Measurements from ENCODE around the gene SEL1L2. TPM values are rescaled to one million over a fixed set of nuclear protein-coding genes. Genes with fewer than 3 reads are reported as not detected.
A peak's percentile ranks its signal among the peaks of the same experiment; 100 is the strongest.

SEL1L2 gene
- total RNA-seq, 2 experiments from 2014 or later: not detected

GRCh38 chr20:13868331-13868730 is 122.1 kb downstream of the SEL1L2 start:
- no peak for TF ChIP-seq CTCF (IDR thresholded peaks at IDR 0.05)
- ATAC-seq (ENCODE audit: poor library complexity) (no peak), DNase-seq (peak in 2 of 14 experiments; percentile 14 to 37)
- POLR2A ChIA-PET: no interaction called here
- no peak overlapping the region for H3K4me3 Mint-ChIP-seq
- H3K27ac Mint-ChIP-seq: no peak overlapping the region
- H3K27me3 Mint-ChIP-seq: peaks cover 4% of the 10 kb centered on the region
- no peaks in the 10 kb centered on the region for H3K9me3 Mint-ChIP-seq
- no peaks in the 10 kb centered on the region for H3K36me3 Mint-ChIP-seq (ENCODE audit: low read depth)
- no peaks in the 10 kb centered on the region for H3K4me1 ChIP-seq (ENCODE audit: insufficient read depth, low read length)
- CTCF ChIA-PET: no interaction called here
- H3K9me3 ChIP-seq (ENCODE audit: control insufficient read depth in 1 of 2, insufficient read depth in 1 of 2, low read length in 2 of 2): no peaks in the 10 kb centered on the region
- no peaks in the 10 kb centered on the region for H3K36me3 ChIP-seq (ENCODE audit: insufficient read depth, low read length)
- H3K4me1 Mint-ChIP-seq (ENCODE audit: low read depth): no peaks in the 10 kb centered on the region
- H3K4me3 ChIP-seq (ENCODE audit: low read length): no peak overlapping the region
- H3K27me3 ChIP-seq (ENCODE audit: control insufficient read depth in 1 of 2, insufficient read depth in 2 of 2, low read length in 2 of 2): no peaks in the 10 kb centered on the region
- intact Hi-C loops (cut with DNase I, micrococcal nuclease): no loop called here
- H3K27ac ChIP-seq (ENCODE audit: low read depth in 1 of 2, low read length in 2 of 2): no peak overlapping the region

- ChIA-PET CTCF (no interaction called here), POLR2A (no interaction called here)
- Histone ChIP-seq H3K27me3 (ENCODE audit: control insufficient read depth in 1 of 2, insufficient read depth in 2 of 2, low read length in 2 of 2) (no peaks in the 10 kb centered on the region), H3K9me3 (ENCODE audit: control insufficient read depth in 1 of 2, insufficient read depth in 1 of 2, low read length in 2 of 2) (no peaks in the 10 kb centered on the region), H3K4me3 (ENCODE audit: low read length) (no peak overlapping the region), H3K27ac (ENCODE audit: low read depth in 1 of 2, low read length in 2 of 2) (no peak overlapping the region), H3K36me3 (ENCODE audit: insufficient read depth, low read length) (no peaks in the 10 kb centered on the region), H3K4me1 (ENCODE audit: insufficient read depth, low read length) (no peaks in the 10 kb centered on the region)
- DNase-seq (no peak), ATAC-seq (ENCODE audit: poor library complexity) (no peak)
- intact Hi-C loops (cut with DNase I, micrococcal nuclease): no loop called here
- Mint-ChIP-seq H3K27ac (no peak overlapping the region), H3K4me3 (no peak overlapping the region), H3K9me3 (no peaks in the 10 kb centered on the region), H3K36me3 (ENCODE audit: low read depth) (no peaks in the 10 kb centered on the region), H3K27me3 (peaks cover 5% of the 10 kb centered on the region), H3K4me1 (ENCODE audit: low read depth) (no peaks in the 10 kb centered on the region)
- no peak for TF ChIP-seq CTCF (IDR thresholded peaks at IDR 0.05)
Observed at GRCh38 chr20:13865791-13866351, 124.5 kb downstream of the SEL1L2 start.

- Histone ChIP-seq H3K27me3 (ENCODE audit: control insufficient read depth in 1 of 2, insufficient read depth in 2 of 2, low read length in 2 of 2) (no peaks in the 10 kb centered on the region), H3K4me3 (ENCODE audit: low read length) (no peak overlapping the region), H3K4me1 (ENCODE audit: insufficient read depth, low read length) (no peaks in the 10 kb centered on the region), H3K27ac (ENCODE audit: low read depth in 1 of 2, low read length in 2 of 2) (no peak overlapping the region), H3K9me3 (ENCODE audit: control insufficient read depth in 1 of 2, insufficient read depth in 1 of 2, low read length in 2 of 2) (peaks cover 0 to 2% of the 10 kb centered on the region in 2 experiments), H3K36me3 (ENCODE audit: insufficient read depth, low read length) (no peaks in the 10 kb centered on the region)
- no peak overlapping the region for H3K27ac Mint-ChIP-seq
- H3K4me3 Mint-ChIP-seq: no peak overlapping the region
- no peaks in the 10 kb centered on the region for H3K9me3 Mint-ChIP-seq
- no peak for ATAC-seq (ENCODE audit: poor library complexity)
- no peak for DNase-seq
- H3K4me1 Mint-ChIP-seq (ENCODE audit: low read depth): no peaks in the 10 kb centered on the region
- ChIA-PET CTCF (no interaction called here), POLR2A (no interaction called here)
- intact Hi-C loops (cut with DNase I, micrococcal nuclease): no loop called here
- H3K27me3 Mint-ChIP-seq: peaks cover 5% of the 10 kb centered on the region
- no peaks in the 10 kb centered on the region for H3K36me3 Mint-ChIP-seq (ENCODE audit: low read depth)
- no peak for TF ChIP-seq CTCF (IDR thresholded peaks at IDR 0.05)
Observed at GRCh38 chr20:13865156-13865555, 125.3 kb downstream of the SEL1L2 start.
